GM18498 (cell line): ENCODE data around the gene EFNA5.

Source experiments
- ATAC-seq: cut with Tn5 transposase; IDR thresholded peaks from one replicate; pipeline ENCODE4 v1.9.1; 2021; ENCODE audit warnings: mild to moderate bottlenecking, moderate library complexity; ENCODE audit not compliant: unreplicated experiment

The EFNA5 gene

GRCh38 chr5:107646418-107646817 lies 24.3 kb downstream of the EFNA5 start:
- no peak for ATAC-seq

- no peak for ATAC-seq
Observed at GRCh38 chr5:107640568-107640967, 30.2 kb downstream of the EFNA5 start.

- ATAC-seq = no peak
Observed at GRCh38 chr5:107639990-107640389, 30.7 kb downstream of the EFNA5 start.

GRCh38 chr5:107636555-107636954 lies 34.2 kb downstream of the EFNA5 start:
- ATAC-seq = no peak

- no peak for ATAC-seq
Observed at GRCh38 chr5:107636068-107636467, 34.7 kb downstream of the EFNA5 start.

GRCh38 chr5:107634981-107635848 lies 35.5 kb downstream of the EFNA5 start:
- no peak for ATAC-seq

GRCh38 chr5:107633171-107633901 lies 37.4 kb downstream of the EFNA5 start:
- no peak for ATAC-seq

GRCh38 chr5:107631805-107632362 lies 38.9 kb downstream of the EFNA5 start:
- ATAC-seq = no peak

GRCh38 chr5:107630184-107630583 lies 40.6 kb downstream of the EFNA5 start:
- ATAC-seq = no peak

- ATAC-seq = no peak
Observed at GRCh38 chr5:107624235-107624634, 46.5 kb downstream of the EFNA5 start.

- ATAC-seq = no peak
Observed at GRCh38 chr5:107621089-107621488, 49.6 kb downstream of the EFNA5 start.

- ATAC-seq = no peak
Observed at GRCh38 chr5:107619781-107620180, 51.0 kb downstream of the EFNA5 start.

GRCh38 chr5:107618242-107618641 lies 52.5 kb downstream of the EFNA5 start:
- ATAC-seq = no peak

- ATAC-seq = no peak
Observed at GRCh38 chr5:107617052-107617451, 53.7 kb downstream of the EFNA5 start.

- ATAC-seq = no peak
Observed at GRCh38 chr5:107616213-107616612, 54.5 kb downstream of the EFNA5 start.

GRCh38 chr5:107615299-107615817 lies 55.4 kb downstream of the EFNA5 start:
- no peak for ATAC-seq

GRCh38 chr5:107612541-107612940 lies 58.2 kb downstream of the EFNA5 start:
- no peak for ATAC-seq

- no peak for ATAC-seq
Observed at GRCh38 chr5:107610798-107611197, 59.9 kb downstream of the EFNA5 start.

GRCh38 chr5:107607671-107608345 lies 62.9 kb downstream of the EFNA5 start:
- no peak for ATAC-seq

- ATAC-seq = no peak
Observed at GRCh38 chr5:107607196-107607595, 63.5 kb downstream of the EFNA5 start.

GRCh38 chr5:107605596-107606125 lies 65.1 kb downstream of the EFNA5 start:
- no peak for ATAC-seq
